ENCODE measurements around the gene STXBP1.

Gene STXBP1

DNA sequence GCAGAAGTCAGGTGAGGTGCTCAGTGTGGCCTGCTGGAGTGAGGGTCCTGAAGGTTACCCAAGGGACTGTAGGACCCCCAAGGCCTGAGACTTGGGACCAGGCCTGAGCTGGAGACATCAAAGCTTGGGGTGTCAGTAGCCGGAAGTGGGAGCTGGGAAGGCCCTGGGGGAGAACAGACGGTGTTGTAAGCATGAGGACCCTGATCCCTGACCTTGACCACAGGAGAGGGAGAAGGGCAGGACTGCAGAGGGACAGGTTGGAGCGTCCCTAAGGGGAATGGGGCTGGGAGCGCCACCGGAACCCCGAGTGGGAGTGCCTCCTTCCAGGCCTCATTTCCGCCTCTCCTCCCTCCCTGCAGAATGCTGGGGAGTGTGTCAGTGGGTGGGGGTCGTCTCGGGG is 104.3 kb downstream of the STXBP1 start:
- no peak for DNase-seq

DNA sequence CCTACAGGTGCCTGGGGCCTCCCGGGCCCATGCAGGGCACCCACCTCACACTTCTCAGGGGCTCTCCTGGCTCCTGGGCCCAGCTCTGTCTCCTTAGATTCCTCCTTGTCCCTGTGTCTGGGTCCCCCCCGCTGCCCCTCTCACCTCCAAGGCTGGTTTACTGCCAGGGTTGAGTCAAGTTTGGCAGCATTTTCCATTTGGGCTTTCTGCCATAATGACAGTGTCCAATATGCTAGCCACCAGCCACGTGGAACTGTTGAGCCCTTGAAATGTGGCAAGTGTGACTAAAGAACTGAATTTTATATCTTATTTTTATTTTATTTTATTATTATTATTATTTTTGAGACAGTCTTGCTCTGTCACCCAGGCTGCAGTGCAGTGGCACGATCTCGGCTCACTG is 105.7 kb downstream of the STXBP1 start:
- no peak for DNase-seq

DNA sequence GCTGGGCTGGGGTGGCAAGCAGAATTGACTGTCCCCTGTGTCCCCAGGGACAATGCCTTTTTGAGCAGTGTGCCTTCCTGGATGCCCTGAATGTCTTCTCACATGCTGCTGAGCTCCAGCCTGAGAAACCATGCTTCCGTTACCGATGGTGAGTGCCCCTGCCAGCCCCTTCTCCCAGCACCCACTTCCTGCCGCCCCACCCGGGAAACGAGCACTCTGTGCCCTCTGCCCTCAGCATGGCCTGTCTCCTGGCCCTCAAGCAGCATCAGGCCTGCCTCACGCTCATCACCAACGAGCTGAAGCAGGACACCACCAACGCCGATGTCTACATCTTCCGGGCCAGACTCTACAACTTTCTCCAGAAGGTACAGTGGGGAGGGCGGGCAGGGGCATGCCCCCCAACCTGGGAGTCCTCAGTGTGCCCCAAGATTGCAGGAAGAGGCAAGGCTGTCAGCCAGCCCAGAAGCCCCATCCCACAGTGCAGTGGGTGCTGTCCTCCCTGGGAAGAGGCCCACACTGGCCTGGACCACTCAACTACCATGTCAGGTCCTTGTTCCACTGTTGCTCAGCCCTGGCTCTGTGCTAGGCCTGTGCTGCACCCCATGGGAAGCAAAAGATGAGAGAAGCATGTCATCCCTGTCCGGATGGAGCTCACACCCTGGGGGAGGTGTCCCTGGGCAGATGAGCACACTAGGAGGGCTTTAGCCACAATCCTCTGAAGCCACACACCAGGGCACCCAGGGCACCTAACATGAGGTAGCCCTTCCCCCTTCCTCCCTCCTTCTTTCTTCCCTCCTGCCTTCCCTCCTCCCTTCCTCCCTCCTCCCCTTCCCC is 108.2 kb downstream of the STXBP1 start:
- peak in 1 of 2 donors; percentile 40 for DNase-seq

DNA sequence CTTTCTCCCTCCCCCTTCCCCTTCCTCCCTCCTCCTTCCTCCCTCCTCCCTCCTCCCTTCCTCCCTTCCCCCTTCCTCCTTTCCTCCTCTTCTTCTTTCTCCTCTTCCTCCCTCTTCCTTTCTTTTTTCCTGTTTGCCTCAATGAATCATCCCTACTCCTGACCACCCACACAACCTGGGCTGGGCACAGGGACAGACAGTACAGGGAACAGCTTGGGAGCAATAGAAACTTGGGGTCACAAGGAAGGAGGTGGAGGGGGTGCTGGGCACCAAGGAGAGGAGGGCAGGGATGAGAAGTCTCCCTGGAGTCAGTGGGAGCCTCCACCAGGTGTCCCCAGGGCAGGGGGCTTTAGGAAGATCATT is 108.8 kb downstream of the STXBP1 start:
- DNase-seq = no peak

DNA sequence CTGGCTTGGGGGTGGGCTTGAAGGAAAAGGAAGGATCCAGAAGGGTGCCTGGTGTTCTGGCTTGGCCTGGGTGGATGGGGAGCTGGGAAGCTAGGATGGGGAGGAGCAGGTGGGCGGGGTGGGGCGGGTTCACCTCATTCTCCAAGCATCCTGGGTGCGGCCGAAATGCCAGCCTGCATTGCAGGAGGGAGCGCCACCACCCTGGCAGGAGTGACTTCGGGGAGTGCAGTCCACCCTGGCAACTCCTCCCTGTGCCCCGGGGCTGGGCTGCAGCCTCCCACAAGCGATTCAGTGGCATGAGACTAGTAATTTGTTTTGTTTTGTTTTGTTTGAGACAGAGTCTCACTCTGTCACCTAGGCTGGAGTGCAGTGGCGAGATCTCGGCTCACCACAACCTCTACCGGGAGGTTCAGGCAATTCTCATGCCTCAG is 109.3 kb downstream of the STXBP1 start:
- peak in 1 of 2 donors; percentile 32 for DNase-seq

DNA sequence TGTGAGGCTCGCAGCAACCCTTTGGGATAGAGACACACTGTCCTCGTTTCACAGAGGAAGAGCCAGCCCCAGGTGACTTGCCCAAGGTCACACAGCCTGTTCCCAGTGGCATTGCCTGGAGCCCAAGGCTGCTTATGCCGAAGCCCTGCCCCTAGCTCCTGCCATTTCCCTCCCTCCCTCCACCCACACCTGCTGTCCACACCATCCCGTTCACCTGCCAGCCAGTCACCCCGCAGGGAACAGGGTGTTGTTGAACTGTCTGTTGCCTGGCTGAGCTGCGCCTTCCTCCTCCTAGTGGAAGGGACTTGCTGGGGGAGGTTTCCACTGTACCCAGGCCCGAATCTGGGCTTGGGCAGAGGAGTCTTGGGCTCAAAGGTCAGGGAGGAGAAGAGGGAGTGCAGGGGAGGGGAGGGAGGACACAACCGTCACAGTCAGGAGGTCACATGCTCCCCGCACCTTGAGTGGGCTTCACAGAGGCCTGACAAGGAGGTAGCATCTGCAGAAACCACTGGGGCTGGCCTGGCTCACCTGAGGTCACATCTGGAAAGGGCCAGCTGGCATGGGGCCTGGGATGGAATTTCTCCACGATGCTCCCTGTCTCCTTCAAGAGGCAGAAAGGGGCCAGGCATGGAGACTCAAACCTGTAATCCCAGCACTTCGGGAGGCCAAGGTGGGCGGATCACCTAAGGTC is 110.1 kb downstream of the STXBP1 start:
- no peak for DNase-seq

DNA sequence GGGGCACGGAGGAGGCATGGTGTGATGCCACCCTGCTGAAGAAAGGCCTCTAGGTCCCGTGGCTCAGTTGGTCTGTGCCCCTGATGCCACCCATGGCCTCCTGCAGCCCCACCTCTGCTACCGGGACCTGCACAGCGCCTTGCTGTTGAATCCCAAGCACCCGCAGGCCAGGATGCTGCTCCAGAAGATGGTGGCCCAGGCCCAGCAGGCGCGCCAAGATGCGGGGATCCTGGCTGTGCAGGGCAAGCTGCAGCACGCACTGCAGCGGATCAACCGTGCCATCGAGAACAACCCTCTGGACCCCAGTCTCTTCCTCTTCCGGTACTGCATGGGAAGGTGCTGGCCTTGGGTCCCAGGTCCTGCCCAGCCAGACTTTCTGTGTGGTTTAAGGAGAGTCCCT is 110.9 kb downstream of the STXBP1 start:
- DNase-seq = no peak

DNA sequence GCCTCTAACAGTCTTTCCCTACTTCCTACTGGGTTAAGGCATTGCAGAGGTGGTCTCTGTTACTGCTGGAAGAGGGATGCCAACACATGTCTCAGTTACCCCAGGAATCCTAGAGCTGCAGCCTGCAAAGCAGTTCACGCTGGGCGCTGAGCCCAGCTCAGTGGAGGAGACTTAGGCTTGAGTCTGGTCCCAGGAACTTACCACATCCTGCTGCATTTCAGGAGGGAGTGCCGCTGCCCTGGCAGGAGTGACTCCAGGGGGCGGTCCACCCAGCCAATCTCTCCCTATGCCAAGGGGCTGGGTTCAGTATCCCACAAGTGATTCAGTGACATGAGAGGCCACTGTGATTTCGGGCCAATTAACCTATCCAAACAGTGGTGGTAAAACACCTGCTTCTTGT is 111.4 kb downstream of the STXBP1 start:
- no peak for DNase-seq

DNA sequence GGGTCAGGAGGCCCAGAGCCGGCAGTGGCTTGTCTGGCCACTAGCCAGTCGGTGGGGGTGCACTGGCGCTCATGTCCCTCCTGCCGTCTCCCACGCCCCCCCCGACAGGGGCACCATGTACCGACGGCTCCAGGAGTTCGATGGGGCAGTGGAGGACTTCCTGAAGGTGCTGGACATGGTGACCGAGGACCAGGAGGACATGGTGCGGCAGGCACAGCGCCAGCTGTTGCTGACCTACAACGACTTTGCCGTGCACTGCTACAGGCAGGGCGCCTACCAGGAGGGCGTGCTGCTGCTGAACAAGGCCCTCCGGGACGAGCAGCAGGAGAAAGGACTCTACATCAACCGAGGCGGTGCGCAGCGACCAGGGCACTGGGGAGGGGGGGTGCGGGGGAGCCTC is 111.9 kb downstream of the STXBP1 start:
- DNase-seq = no peak

DNA sequence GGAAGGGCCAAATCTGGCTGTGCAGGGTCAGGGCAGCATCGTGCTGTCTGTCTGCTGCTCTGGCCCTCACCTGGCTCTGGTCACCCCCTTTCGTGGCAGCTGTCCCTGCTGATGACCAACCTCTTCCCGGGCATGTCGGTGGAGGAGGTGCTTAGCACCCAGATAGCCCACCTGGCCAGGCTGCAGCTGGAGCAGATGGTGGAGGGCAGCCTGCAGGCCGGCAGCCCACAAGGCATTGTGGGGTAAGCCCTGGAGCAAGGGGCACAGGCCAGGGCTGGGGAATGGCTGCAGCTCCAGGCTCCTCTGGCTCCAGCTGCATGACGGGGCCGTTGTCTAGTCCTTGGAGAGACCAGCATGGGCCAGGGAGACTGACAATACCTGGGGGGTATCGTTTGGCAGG is 114.8 kb downstream of the STXBP1 start:
- DNase-seq = no peak

DNA sequence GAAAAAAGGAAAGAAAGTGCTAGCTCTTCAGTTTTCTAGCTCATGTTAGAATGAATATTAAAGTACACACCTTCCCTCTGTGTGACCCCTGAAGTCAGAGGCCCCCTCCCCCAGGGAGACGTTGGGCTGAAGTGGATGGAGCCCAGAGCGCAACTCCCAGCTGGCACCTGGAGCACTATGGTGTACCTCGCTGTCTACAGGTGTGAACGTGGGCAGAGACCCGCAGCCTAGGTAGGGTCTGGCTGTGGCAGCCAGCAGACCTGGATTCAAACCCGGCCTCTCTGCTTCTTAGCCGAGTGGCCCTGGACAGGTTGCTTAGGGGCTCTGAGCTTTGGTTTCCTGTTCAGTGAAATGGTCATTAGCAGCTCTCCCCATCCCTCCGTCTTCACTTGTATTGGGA is 116.7 kb downstream of the STXBP1 start:
- no peak for DNase-seq

DNA sequence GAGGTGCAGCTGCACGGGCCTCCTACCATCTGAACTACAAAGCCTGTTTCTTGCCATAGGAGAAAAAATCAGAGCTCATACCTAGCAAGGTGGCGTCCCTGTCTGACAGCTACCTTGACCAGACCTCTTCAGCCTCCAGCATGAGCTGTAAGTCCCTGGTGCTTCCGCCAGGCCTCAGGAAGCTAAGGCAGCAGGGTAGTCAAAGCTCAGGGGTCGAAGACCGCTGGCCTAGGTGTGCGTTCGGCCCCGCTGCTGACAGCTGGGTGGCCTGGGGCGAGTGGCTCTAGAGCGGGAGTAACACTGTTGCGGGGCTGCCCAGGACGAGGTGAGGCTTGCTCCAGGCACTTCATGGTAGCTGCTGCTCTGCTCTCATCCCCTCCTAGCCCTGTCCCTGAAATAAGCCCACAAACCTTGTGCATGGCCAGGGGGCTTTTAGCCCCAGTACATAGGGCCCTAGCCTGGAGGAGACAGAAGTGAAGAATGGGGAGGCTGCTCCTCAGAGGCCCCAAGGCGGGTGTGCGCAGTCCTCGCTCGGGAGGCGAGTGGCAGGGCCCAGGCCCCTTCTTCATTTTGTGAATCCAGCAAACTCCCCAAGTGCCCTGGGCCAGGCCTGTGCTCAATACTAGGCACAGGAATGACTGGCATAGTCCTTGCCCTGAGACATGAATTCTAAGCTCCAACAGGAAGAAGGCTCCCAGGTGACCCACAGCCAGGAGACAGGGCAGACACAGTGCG is 117.6 kb downstream of the STXBP1 start:
- DNase-seq = no peak

DNA sequence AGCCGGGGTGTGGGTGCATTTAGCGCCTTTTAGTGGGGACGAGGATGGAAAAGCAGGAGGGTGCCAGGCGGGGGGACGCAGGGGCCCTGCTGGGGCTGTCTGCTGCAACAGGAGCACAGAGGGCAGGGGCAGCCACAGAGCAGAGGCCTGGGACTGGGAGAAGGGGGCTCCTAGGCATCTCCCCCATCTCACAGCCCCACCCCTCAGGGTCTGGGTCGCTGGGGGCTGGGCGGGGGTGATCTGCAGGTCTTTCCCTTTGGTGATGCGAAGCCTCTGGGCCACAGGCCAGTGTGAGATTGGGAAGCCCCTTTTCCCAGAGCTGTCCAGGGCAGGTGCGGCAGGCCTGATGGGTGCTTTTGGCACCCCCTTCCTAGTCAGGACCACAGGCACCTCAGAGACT is 118.2 kb downstream of the STXBP1 start:
- DNase-seq = no peak

DNA sequence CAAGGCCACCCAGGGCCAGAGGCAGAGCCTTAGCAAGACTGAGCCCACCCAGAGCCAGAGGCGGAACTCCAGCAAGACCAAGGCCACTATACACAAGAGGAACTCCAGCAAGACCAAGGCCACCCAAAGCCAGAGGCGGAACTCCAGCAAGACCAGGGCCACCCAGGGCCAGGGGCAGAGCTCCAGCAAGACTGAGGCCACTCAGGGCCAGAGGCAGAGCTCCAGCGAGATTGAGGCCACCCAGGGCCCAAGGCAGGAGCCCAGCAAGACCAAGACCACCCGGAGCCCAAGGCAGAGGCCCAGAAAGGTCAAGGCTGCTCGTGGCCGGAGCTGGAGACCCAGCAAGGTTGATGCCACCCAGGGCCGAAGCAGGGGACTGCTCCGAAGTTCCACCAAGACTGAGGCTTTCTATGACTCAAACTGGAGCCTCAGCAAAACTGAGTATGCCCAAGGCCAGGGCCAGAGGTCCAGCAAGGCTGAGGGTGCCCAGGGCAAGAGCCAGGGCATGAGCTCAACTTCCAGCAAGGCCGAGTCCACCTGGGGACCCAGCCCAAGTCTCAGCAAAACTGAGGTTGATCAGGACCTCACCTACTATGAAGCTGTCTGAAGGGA is 118.8 kb downstream of the STXBP1 start:
- no peak for DNase-seq

DNA sequence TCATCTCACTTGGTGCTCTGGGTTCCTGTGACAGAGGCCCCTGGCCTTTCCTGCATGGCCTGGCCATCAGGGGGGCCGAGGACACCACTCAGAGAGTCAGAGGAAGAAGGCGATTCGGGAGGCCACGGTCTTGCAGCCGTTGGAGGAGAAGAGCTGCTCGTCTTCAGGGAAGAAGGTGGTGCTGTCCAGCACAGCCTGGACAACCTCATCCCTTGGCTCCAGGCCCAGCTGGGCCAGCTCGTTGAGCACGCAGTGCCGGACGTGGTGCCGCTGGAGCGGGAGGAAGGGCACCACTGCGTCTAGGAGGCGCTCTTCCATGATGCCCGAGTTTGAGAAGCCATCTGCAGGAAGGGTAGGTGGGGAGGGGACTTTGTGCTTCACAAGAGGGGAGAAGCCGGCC is 119.9 kb downstream of the STXBP1 start:
- no peak for DNase-seq

DNA sequence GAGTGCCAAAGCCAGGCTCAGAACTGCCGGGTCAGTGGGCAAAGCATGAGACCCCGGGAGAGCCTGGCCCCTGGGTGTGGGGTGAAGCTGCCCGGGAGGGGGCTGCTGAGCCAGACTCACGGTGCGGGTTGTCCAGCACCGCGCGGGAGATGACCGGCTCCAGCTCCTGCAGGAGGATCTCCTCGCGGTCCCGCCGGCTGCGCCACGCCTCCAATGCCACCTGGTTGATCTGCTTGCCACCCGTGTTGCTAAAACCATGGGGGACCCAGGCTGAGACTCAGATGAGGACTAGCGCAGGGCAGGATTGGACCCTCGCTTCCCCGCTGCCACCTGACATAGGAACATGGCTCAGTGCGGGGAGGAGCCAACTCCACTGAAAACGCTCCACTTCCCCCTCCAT is 120.4 kb downstream of the STXBP1 start:
- no peak for DNase-seq

DNA sequence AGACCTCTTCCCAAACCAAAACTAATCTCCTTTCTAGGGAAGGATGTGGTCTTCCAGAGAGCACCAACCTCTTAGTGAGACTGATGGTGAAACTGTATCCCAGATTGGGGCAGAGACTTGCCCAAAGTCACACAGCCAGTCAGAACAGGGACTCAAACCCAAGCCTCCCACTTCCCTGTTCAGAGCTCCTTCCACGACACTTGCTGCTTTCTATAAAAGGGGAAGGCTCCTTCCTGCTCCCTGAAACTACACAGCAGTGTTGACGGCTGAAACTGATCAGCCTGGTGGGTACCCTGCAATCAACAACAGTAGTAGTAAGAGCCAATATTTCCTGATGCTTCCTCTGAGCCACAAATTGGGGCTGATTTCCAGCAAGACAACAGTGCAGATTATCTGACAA is 121.5 kb downstream of the STXBP1 start:
- DNase-seq = no peak

DNA sequence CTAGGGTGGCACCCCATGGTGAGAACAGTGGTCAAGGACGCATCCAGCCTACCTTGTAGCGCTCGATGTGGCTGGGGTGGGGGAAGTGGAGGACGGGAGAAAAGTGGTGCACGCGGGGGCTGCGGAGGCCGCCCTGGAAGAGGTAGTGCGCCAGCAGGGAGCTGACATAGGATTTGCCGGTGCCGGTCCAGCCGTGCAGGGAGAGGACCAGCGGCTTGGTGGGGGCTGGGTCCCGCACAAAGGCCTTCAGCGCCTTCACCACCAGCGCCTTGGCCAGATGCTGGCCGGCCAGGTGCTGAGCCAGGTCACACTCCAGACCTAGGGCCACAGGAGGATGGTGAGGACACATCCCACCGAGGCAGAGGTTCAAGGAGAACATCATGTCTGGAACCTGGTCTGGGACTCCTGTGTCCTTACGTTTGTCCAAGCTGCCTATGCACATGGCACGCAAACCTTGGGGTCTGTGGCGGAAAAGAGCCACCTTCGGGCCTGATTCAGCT is 122.2 kb downstream of the STXBP1 start:
- no peak for DNase-seq

DNA sequence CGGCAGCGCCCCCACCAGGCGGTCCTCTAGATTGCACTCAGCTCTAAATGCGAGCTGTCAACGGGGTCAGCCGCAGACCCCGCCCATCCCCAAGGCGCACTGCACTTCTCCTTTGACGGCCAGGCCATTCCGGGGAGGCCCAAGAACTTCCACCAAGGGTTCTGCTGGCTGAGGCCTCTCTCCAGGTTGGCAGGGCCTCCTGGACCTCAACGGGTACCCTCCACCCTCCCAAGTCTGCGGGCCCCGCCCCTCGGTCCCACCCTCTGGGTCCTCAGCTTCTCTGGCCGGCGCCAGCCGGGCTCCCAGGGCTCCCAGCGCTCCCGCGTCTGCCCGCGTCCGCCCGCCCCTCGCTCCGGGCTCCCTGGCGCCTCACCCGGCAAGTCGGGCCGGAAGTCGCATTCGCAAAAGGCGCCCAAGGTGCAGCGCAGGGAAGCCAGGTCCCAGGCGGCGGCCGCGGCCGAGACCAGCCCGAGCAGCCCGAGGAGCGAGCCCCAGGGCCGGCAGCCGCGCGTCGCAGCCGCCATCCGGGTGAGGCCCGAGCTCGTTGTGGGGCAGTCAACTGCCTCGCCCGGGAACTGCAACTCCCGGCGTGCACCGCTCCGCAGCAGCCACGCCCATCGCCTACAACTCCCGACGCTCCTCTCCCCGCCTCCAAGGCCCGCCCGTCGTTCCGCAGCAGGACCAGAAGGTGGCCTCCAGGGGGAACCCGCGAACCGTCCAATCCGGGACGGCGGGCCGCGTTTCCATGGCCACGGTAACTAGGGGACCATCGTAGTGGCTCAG is 122.9 kb downstream of the STXBP1 start, which contains the start of gene TOR2A:
Gene TOR2A (minus strand): TSS at position 548 of the 783 bp plus-strand sequence. CDS start 24 bp downstream, at position 524.
- peak; percentile 99 for DNase-seq

DNA sequence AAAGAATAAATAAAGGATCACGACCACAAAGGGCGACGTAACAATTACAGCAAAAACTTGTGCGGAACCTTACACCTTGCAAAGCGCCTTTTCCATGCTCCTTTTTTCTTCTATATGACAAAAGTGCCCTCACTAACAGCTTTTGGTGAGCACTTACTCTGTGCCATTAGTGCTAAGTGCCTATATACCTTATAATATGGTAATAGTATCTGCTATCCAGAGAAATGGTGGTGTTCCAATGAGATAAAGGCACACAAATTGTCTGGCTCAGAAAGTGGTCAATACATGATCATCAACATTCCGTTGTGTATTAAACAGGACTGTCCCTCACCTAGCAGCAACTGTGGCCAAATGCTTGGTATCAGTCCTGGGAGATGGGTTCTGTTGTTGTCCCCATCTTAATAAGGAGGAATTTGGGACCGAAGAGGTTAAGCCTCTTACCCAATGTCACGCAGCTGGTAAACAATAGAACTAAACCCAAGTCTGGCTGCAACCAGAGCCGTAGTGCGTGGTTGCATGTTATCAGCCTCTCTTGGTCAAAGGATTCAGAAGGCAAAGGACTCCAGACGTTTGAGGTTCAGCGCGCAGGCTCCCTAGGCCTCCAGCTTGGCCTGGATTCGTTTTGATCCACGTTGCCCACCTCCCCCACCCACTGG is 123.6 kb downstream of the STXBP1 start:
- no peak for DNase-seq

DNA sequence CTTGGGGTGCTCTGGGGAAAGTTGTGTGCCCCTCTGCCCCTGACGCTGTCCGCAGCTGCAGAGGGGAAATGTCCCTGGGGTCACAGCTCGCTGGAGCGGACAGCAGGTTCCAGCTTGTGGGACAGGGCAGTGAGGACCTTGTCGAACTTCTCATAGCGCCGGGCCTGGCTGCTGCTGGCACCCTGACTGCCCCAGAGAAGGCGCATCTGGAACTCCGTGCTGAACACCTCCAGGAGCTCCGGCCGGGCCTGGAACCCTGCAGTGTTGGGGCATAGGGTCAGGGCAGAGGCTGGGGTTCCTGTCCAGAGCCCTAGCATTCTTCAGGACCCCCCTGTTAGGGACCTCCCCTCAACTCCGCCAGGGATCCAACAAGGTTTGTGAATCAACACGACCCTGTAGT is 126.6 kb downstream of the STXBP1 start:
- no peak for DNase-seq

All from CD4-positive, alpha-beta T cell treated with Interleukin-4 for 1 hour (primary cell).